HG02938 (cell line): Measurements from ENCODE around the gene GPR152.
"Not testable (repeated sequence)": the region's sequence is repeated elsewhere in the genome, so short reads cannot be mapped to it uniquely, and the experiment has no call there.

ENCODE experiments used
- ATAC-seq: cut with Tn5 transposase; IDR thresholded peaks from one replicate; pipeline ENCODE4 v1.9.1; 2021; ENCODE audit warnings: mild to moderate bottlenecking, moderate library complexity; ENCODE audit not compliant: unreplicated experiment

GPR152 gene

GRCh38 chr11:67489885-67490726 lies 37.6 kb upstream of the GPR152 start:
- ATAC-seq, result no peak

- ATAC-seq, result no peak
Measured at GRCh38 chr11:67489203-67489884, 36.8 kb upstream of the GPR152 start.

DNA sequence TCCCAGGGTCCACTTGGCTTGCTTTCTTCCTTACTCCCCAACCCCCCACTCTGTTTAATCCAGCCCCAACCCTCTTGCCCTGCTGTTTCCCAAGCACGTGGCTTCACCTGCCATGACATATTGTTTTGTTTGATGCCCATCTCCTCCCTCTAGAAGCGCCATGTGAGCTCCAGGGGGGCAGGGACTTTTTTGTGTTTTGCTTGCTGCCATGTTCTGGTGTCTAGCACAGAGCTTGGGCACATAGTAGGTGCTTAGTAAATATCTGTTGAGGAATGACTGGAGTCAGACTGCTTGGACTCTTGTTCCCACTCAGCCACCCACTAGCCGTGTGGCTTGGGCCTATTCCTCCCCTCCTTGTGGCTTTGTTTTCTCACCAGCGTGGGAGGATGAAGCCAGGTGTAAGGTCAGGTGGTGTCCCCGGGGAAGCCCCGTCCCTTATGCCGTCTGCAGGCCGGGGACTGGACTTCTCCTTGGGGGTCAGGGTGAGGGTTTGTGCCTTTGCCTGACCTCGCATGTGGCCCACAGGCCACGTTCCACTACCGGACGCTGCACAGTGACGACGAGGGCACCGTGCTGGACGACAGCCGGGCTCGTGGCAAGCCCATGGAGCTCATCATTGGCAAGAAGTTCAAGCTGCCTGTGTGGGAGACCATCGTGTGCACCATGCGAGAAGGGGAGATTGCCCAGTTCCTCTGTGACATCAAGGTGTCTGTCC lies 34.1 kb upstream of the GPR152 start:
- no peak for ATAC-seq

- not testable (repeated sequence) for ATAC-seq
Measured at GRCh38 chr11:67485873-67486361, 33.4 kb upstream of the GPR152 start.

DNA sequence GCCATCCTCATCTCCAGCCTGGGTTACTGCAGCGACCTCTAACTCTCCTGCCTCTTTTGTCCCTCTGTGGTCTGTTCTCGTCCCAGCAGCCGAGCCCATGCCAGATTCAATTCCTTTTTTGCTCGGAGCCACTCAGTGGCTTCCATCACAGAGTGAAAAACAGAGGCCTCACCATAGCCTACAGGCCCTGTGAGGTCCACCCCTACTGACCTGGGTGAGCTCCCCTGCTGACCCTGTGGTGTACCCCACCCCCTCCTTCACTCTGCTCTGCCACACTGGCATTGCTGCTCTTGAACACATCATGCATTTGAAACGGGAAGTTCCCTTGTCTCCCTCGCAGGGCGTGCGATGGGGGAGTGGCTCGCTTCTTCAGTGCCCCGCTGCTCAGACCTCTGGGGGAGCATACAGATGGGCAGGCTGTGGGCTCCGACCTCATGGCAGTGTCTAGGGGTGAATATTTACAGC lies 32.4 kb upstream of the GPR152 start:
- no peak for ATAC-seq

DNA sequence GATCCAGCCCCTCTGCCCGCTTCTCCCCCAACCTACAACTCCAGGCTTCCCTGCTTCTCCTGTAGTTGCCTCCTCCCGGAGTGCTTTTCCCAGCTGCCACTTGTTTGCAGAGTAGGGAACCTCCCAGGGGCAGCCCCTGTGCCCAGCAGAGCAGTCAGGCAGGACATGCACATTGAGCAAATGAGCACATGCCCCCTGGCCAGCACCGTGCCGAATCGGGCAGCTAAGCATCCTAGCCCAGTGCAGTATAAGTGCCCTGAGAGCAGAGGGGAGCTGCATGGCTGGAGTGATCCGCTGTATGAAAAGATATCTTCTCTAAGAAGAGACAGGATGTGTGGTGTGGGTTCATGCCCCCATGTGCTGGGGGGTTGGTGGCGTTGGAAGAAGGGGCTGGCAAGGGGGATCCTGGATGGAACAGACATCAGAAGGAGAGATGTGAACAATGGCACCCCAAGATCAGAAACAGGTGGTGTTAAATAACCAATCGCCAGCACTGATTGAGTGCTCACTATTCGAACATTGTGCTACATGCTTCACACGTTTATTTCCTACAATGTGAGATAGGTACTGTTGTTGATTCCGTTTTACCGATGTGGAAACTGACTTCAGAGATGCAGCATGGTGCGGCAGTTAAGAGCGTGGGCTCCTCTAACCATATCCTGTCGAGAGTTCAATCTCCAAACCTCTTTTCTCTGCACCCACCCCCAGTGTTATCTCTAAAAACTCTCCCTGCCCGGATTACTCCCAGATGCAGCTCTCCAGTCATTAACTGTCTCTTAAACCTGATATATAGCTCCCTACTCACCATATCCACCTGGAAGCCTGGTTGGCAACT lies 31.5 kb upstream of the GPR152 start:
- no peak for ATAC-seq

DNA sequence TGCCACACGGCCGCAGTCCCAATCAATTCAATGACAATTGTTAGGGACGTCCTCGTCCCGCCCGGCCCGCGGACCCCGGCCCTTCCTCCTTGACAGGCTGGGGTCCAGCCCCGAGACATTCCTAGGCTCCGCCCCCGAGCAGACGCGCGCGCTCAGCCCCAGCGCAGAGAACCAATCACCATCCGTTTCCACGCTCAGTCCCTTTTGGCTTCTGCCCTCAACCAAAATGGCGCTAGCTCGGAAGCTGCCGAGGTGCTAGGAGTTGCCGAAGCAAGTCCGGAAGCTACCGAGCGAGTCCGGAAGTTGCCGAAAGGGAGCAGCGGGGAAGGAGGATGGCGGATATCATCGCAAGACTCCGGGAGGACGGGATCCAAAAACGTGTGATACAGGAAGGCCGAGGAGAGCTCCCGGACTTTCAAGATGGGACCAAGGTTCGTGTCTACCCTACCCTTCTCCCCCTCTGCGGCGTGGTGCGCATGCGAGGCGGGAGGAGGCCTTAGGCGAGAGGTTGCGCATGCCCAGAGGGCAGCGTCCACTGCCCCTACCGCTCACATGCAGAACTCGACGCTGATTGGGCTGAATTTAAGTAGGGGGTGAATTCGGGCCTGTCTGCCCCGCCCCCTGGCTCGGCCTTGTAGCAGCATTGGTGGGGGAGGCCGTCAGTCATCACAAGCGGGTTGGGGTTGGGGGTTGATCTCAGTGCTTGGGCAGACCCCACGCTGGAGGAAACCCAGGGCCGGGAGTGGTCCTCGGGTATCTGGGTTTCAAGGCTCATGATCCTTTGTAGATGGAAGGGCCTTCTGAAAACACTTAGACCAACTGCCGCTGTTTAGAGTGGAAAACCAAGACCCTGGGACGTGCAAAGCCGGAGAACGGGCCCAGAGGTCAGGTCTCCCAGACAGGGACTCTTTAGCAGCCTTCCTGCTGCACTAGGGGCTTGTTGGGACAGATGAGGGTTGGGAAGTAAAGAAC lies 30.6 kb upstream of the GPR152 start, which contains the start of gene AIP:
Gene AIP, plus strand, starts transcription at position 200 of the 972 bp plus-strand sequence. Its CDS starts 133 bp downstream, at position 333.
- peak; percentile 63 for ATAC-seq

- ATAC-seq, result peak; percentile 7
Measured at GRCh38 chr11:67482275-67482826, 29.8 kb upstream of the GPR152 start.

GRCh38 chr11:67477344-67478050 lies 25.0 kb upstream of the GPR152 start:
- not testable (repeated sequence) for ATAC-seq

GRCh38 chr11:67476692-67477091 lies 24.2 kb upstream of the GPR152 start:
- not testable (repeated sequence) for ATAC-seq

- ATAC-seq, result no peak
Measured at GRCh38 chr11:67472882-67473281, 20.4 kb upstream of the GPR152 start.

DNA sequence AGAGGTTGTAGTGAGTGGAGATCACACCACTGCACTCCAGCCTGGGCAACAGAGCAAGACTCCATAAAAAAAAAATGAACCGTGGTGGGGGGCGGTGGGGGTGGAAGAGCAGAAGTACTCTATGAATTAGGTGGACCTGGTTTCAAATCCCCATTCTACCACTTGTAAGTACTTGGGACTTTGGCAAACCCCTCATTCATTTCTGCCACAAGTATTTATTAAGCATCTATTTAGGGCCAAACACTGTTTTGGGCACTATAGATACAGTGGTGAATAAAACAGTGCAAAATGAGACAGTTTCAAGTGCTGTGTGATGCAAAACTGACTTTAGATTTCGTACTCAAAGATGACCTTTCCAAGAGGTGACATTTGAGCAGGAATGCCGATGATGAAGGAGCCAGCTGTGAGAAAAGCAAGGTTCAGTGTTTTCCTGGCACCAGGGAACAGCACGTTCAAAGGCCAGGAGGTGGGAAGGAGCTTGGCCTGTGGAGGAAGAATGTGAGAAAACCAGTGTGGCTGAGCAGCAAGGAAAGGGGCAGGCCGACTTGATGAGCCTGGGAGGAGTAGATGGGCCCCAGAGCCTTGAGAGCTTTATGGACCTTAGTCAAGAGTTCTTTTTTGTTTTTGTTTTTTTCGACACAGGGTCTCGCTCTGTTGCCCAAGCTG lies 17.9 kb upstream of the GPR152 start:
- no peak for ATAC-seq

GRCh38 chr11:67469508-67469811 lies 16.9 kb upstream of the GPR152 start:
- no peak for ATAC-seq

GRCh38 chr11:67468759-67469507 lies 16.4 kb upstream of the GPR152 start, which contains the start of gene TMEM134:
TMEM134 (minus strand) TSS chr11:67469251; CDS start chr11:67469192, 59 bp downstream.
- no peak for ATAC-seq

GRCh38 chr11:67468456-67468758 lies 15.9 kb upstream of the GPR152 start:
- ATAC-seq, result no peak

GRCh38 chr11:67468056-67468455 lies 15.5 kb upstream of the GPR152 start:
- no peak for ATAC-seq
